ENCODE data around the gene SMIM17. TPM values are rescaled to one million over a fixed set of nuclear protein-coding genes. Genes with fewer than 3 reads are reported as not detected.

Gene SMIM17
- total RNA-seq, 4 donors from 2014 or later = 0.70 to 1.2 (median 0.88) TPM; not detected in 1

- intact Hi-C loops (cut with DNase I; ENCODE audit: low total_unique reads) = no loop called here
- no peak for DNase-seq
- Histone ChIP-seq H3K27me3 (no peaks in the 10 kb centered on the region), H3K36me3 (no peaks in the 10 kb centered on the region), H3K4me1 (no peaks in the 10 kb centered on the region), H3K4me3 (no peak overlapping the region), H3K9me3 (no peaks in the 10 kb centered on the region), H3K27ac (no peak overlapping the region)
- TF ChIP-seq POLR2A (IDR thresholded peaks at IDR 0.05) = no peak
These were observed 63.0 kb downstream of the SMIM17 start for GRCh38 chr19:56705939-56706338.

Other genes starting within 250 kb of the SMIM17 start
- 10 to 100 TPM in 1 of 4 donors, 1 to 10 TPM in 3; 7.5 to 14.1 (median 8.6) TPM for gene ZNF582, start 249.6 kb upstream of the SMIM17 start, total RNA-seq
- gene ZNF583, start 238.8 kb upstream of the SMIM17 start, total RNA-seq = 10 to 100 TPM in 3 of 4 donors, 1 to 10 TPM in 1; 1.5 to 25.1 (median 14.4) TPM
- 10 to 100 TPM in 1 of 4 donors, 1 to 10 TPM in 3; 2.3 to 20.7 (median 8.2) TPM for gene ZNF667, start 165.8 kb upstream of the SMIM17 start, total RNA-seq
- gene ZNF471, start 135.3 kb upstream of the SMIM17 start, total RNA-seq = 10 to 100 TPM in 2 of 4 donors, 1 to 10 TPM in 2; 5.6 to 19.4 (median 10.5) TPM
- 10 to 100 TPM in 3 of 4 donors, 1 to 10 TPM in 1; 6.1 to 45.3 (median 17.7) TPM for gene ZFP28, start 104.2 kb upstream of the SMIM17 start, total RNA-seq
- gene ZNF470, start 75.7 kb upstream of the SMIM17 start, total RNA-seq = 10 to 100 TPM in 2 of 4 donors, 1 to 10 TPM in 2; 7.5 to 11.0 (median 9.7) TPM
- gene ZNF71, start 47.9 kb upstream of the SMIM17 start, total RNA-seq = 10 to 100 TPM; 10.3 to 31.3 (median 13.6) TPM
- 1 to 10 TPM; 1.5 to 8.3 (median 4.2) TPM for gene ZNF835, start 28.6 kb downstream of the SMIM17 start, total RNA-seq
- gene PEG3, start 197.6 kb downstream of the SMIM17 start, total RNA-seq = 100 to 1,000 TPM in 1 of 4 donors, 10 to 100 TPM in 2, 1 to 10 TPM in 1; 10.0 to 301 (median 42.1) TPM
- 1 to 10 TPM in 2 of 4 donors, not detected in 2; 4.9 to 6.0 TPM for gene ZIM2, start 197.6 kb downstream of the SMIM17 start, total RNA-seq

Measured in uterus (tissue), 4 donors.